Measurements from ENCODE around the gene RPE. TPM values are rescaled to one million over a fixed set of nuclear protein-coding genes. Genes with fewer than 3 reads are reported as not detected.

Gene RPE
- total RNA-seq, 4 donors from 2014 or later = 37.1 to 116 (median 82.0) TPM

DNA sequence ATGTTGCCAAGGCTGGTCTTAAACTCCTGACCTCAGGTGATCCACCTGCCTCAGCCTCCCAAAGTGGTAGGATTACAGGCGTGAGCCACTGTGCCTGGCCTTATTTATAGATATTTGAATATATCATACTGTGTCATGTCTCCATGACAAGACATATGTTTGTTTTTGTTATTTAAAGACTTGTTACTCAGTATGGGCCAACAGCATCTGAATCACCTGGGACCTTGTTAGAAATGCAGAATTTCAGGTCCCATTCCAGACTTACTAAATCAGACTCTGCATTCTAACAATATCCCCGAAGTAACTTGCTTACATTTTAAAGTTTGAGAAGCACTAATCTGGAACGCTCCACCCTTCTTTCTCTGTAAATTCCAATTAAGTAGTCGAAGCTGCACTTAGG, 33.2 kb downstream of the RPE start:
- intact Hi-C loops (cut with DNase I; ENCODE audit: low total_unique reads) = no loop called here
- Histone ChIP-seq H3K27me3 (no peaks in the 10 kb centered on the region), H3K4me1 (no peaks in the 10 kb centered on the region), H3K4me3 (no peak overlapping the region), H3K9me3 (no peaks in the 10 kb centered on the region), H3K27ac (no peak overlapping the region), H3K36me3 (no peaks in the 10 kb centered on the region)
- TF ChIP-seq, protein P1, sequence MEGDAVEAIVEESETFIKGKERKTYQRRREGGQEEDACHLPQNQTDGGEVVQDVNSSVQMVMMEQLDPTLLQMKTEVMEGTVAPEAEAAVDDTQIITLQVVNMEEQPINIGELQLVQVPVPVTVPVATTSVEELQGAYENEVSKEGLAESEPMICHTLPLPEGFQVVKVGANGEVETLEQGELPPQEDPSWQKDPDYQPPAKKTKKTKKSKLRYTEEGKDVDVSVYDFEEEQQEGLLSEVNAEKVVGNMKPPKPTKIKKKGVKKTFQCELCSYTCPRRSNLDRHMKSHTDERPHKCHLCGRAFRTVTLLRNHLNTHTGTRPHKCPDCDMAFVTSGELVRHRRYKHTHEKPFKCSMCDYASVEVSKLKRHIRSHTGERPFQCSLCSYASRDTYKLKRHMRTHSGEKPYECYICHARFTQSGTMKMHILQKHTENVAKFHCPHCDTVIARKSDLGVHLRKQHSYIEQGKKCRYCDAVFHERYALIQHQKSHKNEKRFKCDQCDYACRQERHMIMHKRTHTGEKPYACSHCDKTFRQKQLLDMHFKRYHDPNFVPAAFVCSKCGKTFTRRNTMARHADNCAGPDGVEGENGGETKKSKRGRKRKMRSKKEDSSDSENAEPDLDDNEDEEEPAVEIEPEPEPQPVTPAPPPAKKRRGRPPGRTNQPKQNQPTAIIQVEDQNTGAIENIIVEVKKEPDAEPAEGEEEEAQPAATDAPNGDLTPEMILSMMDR (IDR thresholded peaks at IDR 0.05) = no peak
- TF ChIP-seq POLR2A (IDR thresholded peaks at IDR 0.05) = no peak
- DNase-seq = no peak

- Histone ChIP-seq H3K9me3 (no peaks in the 10 kb centered on the region), H3K27me3 (no peaks in the 10 kb centered on the region), H3K4me1 (no peaks in the 10 kb centered on the region), H3K36me3 (no peaks in the 10 kb centered on the region), H3K4me3 (no peak overlapping the region), H3K27ac (no peak overlapping the region)
- intact Hi-C loops (cut with DNase I; ENCODE audit: low total_unique reads) = no loop called here
- TF ChIP-seq, protein P1 (IDR thresholded peaks at IDR 0.05) = no peak
- no peak for TF ChIP-seq POLR2A (IDR thresholded peaks at IDR 0.05)
- DNase-seq = no peak
Observed at GRCh38 chr2:210038078-210038477, 35.6 kb downstream of the RPE start.

DNA sequence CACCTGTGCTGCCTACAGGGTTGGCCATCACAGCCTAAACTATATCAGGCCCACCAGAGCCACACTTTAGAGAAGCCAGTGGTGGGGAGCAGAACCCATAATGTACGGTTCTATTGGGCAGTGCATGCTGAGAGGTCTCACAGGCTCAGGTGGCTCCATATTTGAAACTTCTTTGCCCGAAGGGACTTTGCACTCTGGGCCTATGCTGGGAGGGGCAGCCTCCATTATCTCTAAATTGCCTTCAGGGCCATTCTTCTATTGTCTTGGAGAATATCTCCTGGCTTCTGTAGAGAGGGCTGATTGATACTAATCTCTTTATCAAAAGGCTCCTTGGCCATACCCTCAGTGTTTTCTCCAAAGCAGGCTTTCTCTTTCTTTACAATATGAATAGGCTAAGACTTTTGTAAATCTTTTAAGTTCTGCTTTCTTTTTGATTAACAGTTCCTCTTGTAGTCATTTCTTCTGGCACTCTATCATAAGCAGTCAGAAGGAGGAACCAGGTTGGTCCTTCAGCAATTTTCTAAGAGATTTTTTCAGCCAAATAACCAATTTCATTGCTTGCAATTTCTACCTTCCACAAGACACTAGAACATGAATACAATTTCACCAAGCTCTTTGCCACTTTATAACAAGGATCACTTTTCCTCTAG, 44.5 kb downstream of the RPE start:
- Histone ChIP-seq H3K36me3 (no peaks in the 10 kb centered on the region), H3K9me3 (peaks cover 0 to 5% of the 10 kb centered on the region in 2 donors), H3K4me3 (no peak overlapping the region), H3K4me1 (no peaks in the 10 kb centered on the region), H3K27ac (no peak overlapping the region), H3K27me3 (no peaks in the 10 kb centered on the region)
- no peak for DNase-seq
- TF ChIP-seq POLR2A (IDR thresholded peaks at IDR 0.05) = no peak
- TF ChIP-seq, protein P1 (IDR thresholded peaks at IDR 0.05) = no peak
- intact Hi-C loops (cut with DNase I; ENCODE audit: low total_unique reads) = no loop called here

DNA sequence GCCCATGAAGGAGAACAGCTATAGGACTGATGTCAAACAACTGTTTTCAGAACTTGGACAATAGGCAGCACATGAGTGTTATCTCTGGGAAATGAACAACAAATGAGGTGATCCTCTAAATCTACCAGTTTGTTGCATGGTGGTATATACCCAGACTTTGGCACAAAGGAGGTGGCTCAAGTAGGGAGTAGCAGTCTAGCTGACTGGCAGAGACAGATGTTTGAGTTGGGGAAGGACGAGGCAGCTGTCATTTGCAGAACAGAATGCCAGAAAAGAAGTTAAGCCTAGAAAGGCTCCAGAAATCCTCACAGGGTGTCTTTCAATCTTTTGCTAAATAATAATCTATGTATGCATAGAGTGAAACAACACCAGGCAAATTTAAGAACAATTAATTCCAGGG, 47.4 kb downstream of the RPE start:
- no peak for DNase-seq
- no peaks in the 10 kb centered on the region for H3K4me1 ChIP-seq
- no peak overlapping the region for H3K4me3 ChIP-seq
- H3K27ac ChIP-seq = no peak overlapping the region
- H3K27me3 ChIP-seq = no peaks in the 10 kb centered on the region
- peaks cover 0 to 5% of the 10 kb centered on the region in 2 donors for H3K9me3 ChIP-seq
- intact Hi-C loops (cut with DNase I; ENCODE audit: low total_unique reads) = no loop called here
- H3K36me3 ChIP-seq = no peaks in the 10 kb centered on the region
- no peak for TF ChIP-seq POLR2A (IDR thresholded peaks at IDR 0.05)
- TF ChIP-seq, protein P1 (IDR thresholded peaks at IDR 0.05) = no peak

GRCh38 chr2:210050885-210051284, 48.4 kb downstream of the RPE start:
- H3K9me3 ChIP-seq = peaks cover 0 to 5% of the 10 kb centered on the region in 2 donors
- no peaks in the 10 kb centered on the region for H3K27me3 ChIP-seq
- no peaks in the 10 kb centered on the region for H3K36me3 ChIP-seq

More at GRCh38 chr2:210050885-210051284, 48.4 kb downstream of the RPE start:
- Histone ChIP-seq H3K4me1 (no peaks in the 10 kb centered on the region), H3K27ac (no peak overlapping the region), H3K4me3 (no peak overlapping the region)
- intact Hi-C loops (cut with DNase I; ENCODE audit: low total_unique reads) = no loop called here
- no peak for DNase-seq
- TF ChIP-seq POLR2A (IDR thresholded peaks at IDR 0.05) = no peak
- TF ChIP-seq, protein P1 (IDR thresholded peaks at IDR 0.05) = no peak

Measured in uterus (tissue), 4 donors.